Activated CD4-positive, CD25-positive, alpha-beta regulatory T cell treated with anti-CD3 and anti-CD28 coated beads, Interleukin-2, amount 50 U/mL, for 72 hours (primary cell): ENCODE measurements around the gene TEN1.

Experiments used
- DNase-seq: peaks from one replicate; pipeline ENCODE4 v3.0.0; 2021

TEN1 gene

DNA sequence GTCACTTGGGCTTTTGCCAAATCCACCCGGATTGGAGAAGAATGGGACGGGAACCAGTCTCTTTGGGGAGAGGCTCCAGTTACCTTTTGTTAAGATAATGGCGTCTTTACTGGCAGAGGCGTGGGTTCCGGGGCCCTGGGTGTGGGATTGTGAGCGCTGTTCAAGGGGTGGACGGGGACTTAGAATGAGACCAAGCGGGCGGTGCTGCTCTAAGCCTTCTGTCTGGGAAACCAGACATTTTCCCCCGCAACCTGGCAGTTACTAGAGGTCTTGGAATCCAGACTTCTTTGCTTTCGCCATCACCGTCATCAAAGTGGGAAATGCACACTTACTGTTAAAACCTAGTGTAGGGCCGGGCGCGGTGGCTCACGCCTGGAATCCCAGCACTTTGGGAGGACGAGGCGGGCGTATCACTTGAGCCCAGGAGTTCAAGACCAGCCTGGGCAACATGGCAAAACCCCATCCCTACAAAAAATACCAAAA lies 706 bp downstream of the TEN1 start:
- no peak for DNase-seq

DNA sequence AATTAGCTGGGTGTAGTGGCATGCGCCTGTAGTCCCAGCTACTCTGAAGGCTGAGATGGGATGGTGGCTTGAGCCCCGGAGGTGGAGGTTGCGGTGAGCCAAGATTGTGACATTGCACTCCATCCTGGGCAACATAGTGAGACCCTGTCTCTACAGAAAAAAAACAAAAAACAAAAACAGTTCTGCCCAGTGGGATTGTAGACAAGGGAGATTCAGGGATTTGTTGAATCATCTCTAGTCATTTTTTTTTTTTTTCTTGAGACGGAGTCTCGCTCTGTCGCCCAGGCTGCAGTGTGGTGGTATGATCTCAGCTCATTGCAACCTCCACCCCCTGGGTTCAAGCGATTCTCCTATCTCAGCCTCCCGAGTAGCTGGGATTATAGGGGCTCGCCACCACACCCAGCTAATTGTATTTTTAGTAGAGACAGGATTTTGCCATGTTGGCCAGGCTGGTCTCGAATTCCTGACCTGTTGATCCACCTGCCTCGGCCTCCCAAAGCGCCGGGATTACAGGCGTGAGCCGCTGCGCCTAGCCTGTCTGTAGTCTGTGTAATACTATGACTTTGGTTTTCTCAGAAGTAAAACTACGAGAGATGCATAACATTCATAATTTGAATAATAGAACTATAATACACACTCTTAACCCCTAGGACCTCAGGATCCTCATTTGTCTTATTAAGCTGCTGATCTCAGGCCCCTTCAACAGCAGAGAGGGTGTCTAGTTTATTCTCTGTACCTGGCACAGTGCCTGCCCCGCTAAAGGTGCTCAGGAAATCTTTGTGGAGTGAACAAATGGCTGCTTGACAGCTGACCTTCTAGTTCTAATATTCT lies 1.4 kb downstream of the TEN1 start:
- DNase-seq: no peak

DNA sequence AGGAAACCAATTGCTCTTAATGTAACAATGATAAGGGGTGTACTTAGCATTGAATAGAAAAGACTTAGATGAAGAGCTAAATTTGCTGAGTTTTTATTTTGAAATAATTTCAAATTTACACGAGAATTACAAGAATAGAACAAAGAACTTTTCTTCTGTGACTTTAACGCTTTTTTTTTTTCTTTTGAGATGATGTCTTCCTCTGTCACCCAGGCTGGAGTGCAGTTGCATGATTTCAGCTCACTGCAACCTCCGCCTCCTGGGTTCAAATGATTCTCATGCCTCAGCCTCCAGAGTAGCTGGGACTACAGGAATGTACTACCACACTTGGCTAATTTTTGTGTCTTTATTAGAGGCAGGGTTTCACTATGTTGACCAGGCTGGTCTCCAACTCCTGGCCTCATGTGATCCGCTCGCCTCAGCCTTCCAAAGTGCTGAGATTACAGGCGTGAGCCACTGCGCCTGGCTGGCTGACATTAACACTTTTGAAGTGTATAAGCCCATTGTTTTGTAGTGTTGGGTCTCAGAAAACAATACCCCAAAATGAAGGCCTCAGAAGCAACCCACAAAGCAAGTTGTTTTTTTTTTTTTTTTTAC lies 2.1 kb downstream of the TEN1 start:
- no peak for DNase-seq

DNA sequence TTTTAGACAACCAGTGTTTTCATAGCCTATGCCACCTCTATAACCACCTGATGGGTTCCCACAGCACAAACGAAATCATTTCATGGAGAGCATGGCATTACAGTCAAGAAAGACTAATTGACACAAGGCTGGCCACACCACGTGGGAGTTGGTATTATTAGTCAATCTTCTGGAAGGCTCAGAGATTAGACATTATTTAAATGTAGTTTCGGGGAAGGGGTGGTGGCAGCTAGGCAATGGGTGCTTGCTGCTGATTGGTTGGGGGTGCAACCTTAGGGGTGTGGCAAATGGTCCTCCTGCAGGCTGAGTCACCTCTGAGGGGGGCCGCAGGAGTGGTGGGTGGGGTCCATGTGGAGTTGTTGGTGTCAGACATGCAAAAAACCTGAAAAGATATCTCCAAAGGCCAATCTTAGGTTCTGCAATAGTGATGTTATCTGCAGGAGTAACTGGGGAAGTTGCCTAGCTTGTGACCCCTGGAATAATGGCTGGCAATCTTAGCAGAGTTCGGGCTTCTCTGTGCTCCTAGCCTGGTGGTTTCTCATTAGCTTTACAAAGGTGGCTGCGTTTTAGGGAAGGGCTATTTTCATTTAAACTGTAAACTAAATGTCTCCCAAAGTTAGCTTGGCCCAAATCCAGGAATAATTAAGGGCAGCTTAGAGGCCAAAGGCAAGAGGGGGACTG lies 4.6 kb downstream of the TEN1 start:
- no peak for DNase-seq

DNA sequence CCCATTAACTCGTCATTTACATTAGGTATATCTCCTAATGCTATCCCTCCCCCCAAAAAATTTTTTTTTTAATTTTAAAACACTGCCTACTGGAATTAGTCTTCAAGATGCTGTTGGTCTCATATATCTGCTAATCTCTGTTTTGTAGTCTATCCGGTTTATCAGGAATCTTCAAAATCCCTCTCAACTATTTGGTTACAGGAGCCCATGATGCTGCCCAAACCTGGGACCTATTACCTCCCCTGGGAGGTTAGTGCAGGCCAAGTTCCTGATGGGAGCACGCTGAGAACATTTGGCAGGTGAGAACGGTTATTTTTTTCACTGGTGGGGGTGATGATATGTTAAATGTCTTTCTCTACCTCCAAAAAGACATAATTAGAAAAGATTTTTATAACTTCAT lies 6.9 kb downstream of the TEN1 start:
- DNase-seq: no peak

DNA sequence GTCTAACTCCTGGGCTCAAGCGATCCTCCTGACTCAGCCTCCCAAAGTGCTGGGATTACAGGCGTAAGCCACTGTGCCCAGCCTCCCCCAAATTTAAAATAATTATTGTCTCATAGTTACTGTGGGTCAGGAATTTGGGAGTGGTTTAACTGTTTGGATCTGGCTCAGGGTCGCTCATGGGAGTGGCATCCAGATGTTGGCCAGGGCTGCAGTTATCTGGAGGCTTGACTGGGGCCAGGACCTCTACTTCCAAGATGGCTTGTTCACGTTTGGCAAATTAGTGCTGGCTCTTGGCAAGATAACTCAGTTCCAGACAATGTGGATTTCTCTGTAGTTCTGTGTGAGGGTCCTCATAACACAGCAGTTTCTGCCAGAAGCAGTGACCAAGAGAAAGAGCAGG lies 8.0 kb downstream of the TEN1 start:
- no peak for DNase-seq

DNA sequence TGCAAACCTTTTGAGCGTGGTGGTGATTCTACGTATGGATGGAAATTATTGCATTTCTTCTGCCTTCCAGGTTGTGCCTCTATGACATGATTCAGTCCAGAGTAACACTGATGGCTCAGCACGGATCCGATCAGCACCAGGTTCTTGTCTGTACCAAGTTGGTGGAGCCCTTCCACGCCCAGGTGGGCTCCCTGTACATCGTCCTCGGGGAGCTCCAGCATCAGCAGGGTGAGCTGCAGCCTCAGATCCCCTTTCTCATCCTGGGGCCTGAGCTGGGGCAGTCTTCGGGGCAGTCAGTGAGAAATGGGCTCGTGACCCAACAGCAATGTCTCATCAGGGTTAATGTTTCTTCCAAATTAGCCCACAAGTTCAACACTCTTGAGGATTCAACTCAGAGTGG lies 12.4 kb downstream of the TEN1 start:
- DNase-seq: no peak

DNA sequence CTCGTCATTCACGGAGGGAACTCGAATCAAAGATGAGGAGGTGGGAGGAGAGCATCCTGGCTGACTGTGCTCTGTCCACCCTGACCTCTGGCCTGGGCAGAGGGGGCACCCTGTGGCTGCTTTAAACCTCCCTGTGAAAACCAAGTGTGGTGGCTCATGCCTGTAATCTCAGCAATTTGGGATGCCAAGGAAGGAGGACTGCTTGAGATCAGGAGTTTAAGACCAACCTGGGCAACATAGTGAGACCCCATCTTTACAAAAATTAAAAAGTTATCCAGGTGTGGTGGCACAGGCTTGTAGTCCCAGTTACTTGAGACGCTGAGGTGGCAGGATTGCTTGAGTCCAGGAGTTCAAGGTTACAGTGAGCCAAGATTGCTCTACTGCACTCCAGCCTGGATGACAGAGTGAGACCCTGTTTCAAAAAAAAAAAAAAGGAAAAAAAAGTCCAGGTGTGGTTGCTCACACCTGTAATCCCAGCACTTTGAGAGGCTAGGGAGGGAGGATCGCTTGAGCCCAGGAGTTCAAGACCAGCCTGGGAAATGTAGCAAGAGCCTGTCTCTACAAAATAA lies 15.8 kb downstream of the TEN1 start:
- no peak for DNase-seq

DNA sequence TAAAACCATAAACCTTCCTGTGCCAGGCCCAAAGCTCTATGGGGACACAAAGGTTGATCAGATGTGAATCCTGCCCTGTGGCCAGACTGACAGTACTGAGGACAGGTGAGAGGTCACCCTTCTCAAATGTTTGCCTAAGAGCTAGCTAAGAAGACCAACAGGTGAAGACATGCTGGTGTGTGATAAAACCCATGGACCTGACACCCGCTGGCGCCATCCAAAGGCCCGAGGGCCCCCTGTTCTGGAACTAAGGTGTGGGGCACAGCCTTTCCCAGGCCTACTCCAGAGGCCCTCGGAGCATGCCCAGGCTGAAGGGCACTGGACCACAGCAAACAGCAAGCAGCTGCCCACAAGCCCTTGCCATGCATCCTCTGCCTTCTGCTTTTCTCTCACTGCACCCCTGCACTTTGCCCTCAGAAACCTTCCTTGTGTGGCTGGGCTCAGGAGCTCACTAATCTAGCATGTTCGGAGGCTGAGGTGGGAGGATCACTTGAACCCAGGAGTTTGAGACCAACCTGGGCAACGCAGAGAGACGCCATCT lies 16.4 kb downstream of the TEN1 start:
- no peak for DNase-seq

DNA sequence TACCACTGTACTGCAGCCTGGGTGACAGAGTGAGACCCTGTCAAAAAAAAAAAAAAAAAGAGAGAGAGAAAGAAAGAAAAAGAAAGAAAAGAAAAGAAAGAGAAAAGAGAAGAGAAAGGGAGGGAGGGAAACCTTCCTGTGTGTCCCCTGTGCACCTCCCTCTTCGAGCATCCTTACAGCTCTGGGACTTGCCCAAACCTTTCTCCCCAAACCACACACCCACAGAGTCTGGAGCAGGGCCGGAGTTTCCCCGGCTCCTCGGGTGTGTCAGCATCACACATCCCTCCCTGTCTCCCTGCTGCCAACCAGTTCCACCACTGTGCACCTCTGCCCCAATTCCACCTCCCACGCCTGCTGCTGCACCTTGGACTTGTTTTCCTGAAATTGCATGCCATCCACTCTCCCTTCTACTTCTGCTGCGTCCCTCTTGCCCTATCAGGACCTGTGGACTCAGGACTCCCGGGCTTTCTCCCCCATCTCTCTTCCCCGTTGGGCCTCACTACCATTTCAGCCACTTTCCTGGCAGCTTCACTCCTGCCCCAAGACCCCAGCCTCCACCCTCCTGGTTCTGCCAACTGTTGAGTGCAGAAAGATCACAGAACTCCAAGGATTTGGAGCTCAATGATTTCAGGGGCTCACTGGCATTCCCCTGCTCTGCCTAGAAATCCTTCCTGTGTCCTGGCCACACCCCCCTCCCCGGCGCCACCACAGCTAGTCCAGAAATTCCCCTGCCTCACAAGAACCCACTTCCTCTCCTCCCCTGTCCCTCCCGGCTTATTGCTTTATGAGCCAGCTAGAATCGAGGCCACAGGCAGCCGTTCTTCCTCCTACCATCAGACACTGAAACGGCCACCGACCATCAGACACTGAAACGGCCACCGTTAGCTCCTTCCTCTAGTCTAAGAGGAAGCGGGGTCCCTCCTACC lies 17.9 kb downstream of the TEN1 start:
- no peak for DNase-seq

DNA sequence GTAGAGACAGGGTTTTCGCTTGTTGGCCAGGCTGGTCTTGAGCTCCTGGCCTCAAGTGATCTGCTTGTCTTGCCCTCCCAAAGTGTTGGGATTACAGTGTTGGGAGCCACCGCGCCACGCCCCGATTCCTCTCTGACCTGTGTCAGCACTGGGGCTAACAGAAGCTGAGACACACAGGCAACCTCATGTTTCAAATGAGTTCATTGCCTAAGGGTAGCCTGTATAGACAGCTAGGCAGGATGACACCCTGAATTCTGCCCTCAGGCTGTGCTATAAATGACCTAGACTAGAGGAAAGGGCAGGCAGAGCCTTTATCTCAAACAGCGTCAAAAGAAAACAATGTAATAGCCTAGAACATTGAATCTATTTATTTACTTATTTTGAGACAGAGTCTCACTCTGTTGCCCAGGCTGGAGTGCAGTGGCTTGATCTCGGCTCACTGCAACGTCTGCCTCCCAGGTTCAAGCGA lies 19.3 kb downstream of the TEN1 start:
- no peak for DNase-seq

DNA sequence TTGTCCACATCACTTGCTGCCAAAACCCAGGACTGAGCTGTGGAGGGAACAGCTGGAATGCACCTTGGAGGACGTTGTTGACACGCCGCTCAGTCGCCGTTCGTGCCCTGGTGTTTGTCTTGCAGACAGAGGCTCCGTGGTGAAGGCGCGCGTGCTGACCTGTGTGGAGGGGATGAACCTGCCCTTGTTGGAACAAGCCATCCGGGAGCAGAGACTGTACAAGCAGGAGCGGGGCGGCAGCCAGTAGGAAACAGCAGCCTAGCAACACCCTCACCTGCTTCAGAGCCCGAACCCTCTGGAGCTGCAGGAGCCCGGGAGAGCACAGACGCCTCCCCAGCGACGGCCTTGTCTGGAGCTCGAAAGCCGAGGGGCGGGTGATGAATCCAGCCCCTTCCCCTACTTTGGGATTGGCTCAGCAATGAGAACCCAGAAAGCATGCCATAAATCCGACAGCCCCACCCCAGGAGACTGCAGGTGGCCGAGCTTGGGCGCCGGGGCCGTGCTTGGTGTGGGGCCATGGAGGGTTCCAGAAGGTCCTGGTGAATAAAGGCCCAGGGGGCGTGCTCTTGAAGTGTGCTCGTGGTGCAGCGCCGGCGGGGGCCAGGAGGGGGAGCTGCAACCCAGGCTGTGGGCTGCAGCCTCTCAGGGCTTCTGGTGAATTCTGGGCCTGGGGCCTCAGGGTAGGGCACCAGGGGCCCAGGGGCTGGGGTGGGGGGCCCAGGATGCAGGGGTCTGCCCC lies 21.1 kb downstream of the TEN1 start:
- DNase-seq: peak; percentile 74

DNA sequence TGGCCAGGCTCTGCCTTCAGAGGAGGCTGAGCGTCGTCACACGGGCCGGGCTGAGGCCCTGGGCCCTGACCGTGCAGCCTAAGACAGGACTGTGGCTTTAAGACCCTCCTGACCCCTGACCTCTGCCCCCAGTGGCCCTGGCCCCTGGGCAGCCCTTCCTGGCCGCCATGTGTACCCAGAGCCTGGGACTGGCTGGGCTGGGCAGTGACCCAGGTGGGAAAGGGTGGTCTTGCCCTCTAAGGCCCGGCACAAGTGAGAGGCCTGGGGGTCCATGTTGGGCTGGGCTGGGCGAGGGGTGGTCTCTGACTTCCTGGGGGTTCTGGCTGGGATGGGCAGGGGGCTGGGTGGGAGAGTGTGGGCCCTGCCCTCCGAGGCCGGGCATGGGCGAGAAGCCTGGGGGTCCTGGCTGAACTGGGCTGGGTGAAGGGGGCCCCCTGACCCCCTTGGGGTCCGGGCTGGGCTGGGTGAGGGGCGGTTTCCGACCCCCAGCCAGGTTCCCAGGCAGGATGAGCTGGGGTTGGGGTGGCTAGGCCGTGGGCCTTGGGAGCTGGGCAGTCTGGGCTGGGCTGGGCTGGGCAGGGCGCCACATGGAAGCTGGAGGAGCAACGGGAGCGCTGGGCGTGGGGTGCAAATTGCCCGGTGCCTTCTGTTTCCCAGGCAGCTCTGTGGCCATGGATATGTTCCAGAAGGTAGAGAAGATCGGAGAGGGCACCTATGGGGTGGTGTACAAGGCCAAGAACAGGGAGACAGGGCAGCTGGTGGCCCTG lies 21.9 kb downstream of the TEN1 start, which contains the start of gene CDK3:
Gene CDK3, plus strand, starts transcription at position 101 of the 767 bp plus-strand sequence. Its CDS starts 571 bp downstream, at position 672.
- no peak for DNase-seq

DNA sequence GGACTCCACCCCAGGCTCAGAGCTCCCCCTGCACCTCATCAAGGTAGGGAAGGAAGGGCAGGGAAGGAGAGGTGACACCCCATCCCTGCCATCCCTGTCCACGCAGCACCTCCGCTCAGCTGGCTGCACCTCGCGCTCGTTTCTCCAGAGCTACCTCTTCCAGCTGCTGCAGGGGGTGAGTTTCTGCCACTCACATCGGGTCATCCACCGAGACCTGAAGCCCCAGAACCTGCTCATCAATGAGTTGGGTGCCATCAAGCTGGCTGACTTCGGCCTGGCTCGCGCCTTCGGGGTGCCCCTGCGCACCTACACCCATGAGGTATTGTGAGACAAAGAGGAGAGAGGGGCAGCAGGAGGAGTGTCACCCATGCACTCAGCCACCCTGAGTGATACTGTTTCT lies 23.1 kb downstream of the TEN1 start:
- no peak for DNase-seq

DNA sequence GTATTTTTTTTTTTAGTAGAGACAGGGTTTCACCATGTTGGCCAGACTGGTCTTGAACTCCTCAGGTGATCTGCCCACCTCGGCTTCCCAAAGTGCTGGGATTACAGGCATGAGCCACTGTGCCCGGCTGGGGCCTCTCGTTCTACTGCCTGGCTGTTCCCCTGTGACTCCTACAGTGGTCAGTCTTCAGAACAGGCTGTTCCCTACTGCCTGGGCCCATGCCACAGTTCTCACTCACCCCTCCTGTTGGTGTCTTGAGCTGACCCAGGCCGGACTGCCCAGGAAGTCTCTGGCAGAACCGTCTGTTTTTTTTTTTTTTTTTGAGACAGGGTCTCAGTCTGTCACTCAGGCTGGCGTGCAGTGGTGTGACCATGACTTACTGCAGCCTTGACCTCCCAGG lies 24.9 kb downstream of the TEN1 start:
- DNase-seq: no peak

DNA sequence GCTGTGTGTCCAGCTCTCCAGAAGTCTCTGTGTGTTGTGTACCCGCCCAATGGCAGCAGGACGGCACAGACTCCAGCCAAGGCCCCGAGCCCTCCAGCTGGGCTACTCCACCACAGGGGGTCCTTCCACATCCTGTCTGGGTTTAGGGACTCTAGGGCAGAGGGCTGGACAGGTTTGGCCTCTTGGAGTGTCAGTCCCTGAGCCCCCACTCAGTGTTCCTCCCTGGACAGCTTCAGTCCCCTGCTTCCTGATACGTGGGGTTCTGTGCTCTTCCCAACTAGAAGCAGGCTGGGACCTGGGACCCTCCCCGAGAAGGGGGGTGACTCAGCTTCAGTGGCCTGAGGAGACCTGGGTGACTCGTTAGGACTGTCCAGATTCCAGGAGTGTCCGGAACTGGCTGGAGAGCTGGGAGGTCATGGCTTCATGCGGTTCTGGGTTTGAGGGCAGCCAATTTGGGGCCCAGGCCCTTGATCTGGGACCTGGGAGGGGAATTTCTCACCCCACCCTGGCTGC lies 25.8 kb downstream of the TEN1 start:
- no peak for DNase-seq

DNA sequence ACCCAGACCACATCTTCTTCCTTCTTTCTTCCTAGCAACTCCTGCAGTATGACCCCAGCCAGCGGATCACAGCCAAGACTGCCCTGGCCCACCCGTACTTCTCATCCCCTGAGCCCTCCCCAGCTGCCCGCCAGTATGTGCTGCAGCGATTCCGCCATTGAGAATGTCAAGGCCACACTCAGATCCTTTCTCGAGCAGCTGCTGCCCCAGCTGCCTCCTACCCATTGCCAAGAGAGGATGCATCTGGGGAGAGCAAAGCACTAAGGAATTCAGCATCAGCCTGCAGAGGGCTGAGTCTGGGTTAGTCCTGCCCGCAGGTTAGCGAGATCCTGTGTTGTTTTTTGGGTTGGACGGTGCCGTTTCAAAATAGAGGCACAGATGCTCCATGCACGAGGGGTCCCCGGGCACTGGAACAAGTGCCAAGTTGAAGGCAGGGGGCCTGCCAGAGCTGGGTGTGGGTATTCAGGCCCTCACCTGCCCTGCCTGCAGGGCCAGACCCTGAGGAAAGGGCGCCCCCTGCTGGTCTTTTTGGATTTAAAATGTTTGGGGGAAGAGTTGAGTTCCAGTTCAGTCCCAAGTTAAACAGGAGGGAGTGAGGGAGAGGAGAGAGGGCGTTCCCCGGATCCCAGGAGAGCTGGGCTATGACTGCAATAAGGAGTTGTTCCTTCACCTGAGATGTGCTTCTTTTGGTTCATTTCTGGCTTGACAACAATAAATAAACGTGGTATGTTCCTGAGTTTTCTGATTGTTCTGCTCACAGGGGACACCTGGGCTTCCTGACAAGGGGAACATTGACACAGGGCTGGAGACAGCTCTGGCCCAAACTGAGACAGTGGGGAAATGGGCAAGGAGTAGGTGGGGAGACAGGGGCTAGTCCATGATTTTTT lies 26.5 kb downstream of the TEN1 start:
- peak; percentile 86 for DNase-seq

DNA sequence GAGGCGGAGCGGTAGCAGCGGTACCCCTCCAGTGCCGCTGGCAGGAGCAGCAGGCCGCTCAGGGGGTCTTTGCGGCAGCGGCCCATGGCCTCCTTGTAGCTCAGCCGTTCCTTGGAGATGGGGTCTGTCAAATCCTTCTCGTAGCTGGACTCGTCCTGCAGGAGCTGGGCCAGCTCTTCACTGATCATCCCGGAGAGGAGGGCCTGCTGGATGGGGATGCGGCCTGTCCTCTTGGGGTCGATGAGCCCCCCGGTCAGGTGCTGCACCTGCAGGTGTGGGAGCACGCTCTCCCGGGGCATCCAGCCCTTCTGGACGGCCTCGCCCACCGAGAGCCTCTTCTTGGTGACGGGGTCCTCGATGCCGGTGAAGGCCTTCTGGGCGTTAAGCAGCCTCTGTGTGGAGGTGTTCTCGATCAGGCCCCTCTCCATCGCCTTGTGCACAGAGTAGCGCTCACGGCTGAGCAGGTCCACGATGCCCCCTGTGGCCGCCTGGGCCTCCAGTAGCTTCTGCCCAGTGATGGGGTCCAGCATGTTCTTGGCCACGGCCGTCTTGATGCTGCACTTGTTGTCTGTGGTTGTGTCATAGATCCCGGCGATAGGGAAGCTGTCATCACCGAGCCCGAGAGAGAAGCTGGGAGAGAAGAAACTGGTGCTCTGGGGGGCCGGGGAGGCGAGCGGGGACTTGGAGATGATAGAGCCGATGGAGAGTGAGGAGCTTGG lies 28.2 kb downstream of the TEN1 start:
- no peak for DNase-seq

DNA sequence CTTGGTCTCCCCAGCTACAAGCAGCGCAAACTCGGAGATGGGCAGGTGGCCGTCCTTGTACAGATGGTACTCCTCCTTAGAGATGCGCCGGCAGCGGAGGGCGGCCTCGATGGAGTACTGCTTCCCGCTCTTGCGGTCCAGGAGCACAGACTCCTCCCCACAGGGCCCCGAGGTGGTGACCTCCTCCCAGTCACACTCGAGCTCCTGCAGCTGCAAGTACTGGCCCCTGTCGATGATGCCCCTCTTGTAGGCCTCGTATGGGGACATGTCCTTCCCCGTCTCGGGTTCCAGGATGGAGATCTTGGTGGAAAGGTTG lies 28.8 kb downstream of the TEN1 start:
- DNase-seq: no peak
